Stimulated activated CD8-positive, alpha-beta memory T cell treated with anti-CD3 and anti-CD28 coated beads, Interleukin-4, amount 100 ng/mL, for 1 hour (primary cell): ENCODE measurements around the gene SUSD1.
"Not testable (repeated sequence)": the region's sequence is repeated elsewhere in the genome, so short reads cannot be mapped to it uniquely, and the experiment has no call there.

ENCODE experiments used
- DNase-seq, 2 donors: peaks; one replicate each; pipeline ENCODE4 v3.0.0-alpha.2; 2020; ENCODE audit warnings: low read depth in 2 of 2, low spot score in 1 of 2

SUSD1 gene

GRCh38 chr9:112132356-112132755 is 42.7 kb downstream of the SUSD1 start:
- DNase-seq, result no peak

- no peak for DNase-seq
Observed at GRCh38 chr9:112130997-112131396, 44.1 kb downstream of the SUSD1 start.

- no peak for DNase-seq
Observed at GRCh38 chr9:112130347-112130746, 44.8 kb downstream of the SUSD1 start.

- DNase-seq, result no peak
Observed at GRCh38 chr9:112129246-112129645, 45.9 kb downstream of the SUSD1 start.

GRCh38 chr9:112128399-112128798 is 46.7 kb downstream of the SUSD1 start:
- DNase-seq, result not testable (repeated sequence)

- DNase-seq, result no peak
Observed at GRCh38 chr9:112127281-112127680, 47.8 kb downstream of the SUSD1 start.

GRCh38 chr9:112125951-112126388 is 49.1 kb downstream of the SUSD1 start:
- no peak for DNase-seq

- no peak for DNase-seq
Observed at GRCh38 chr9:112124156-112124555, 50.9 kb downstream of the SUSD1 start.

GRCh38 chr9:112121633-112122032 is 53.5 kb downstream of the SUSD1 start:
- DNase-seq, result no peak

GRCh38 chr9:112120439-112120925 is 54.6 kb downstream of the SUSD1 start:
- DNase-seq, result no peak

GRCh38 chr9:112120030-112120341 is 55.1 kb downstream of the SUSD1 start:
- no peak for DNase-seq

GRCh38 chr9:112119225-112120029 is 55.7 kb downstream of the SUSD1 start:
- no peak for DNase-seq

- no peak for DNase-seq
Observed at GRCh38 chr9:112118009-112118408, 57.1 kb downstream of the SUSD1 start.

- no peak for DNase-seq
Observed at GRCh38 chr9:112115970-112116753, 58.9 kb downstream of the SUSD1 start.

GRCh38 chr9:112115109-112115508 is 60.0 kb downstream of the SUSD1 start:
- DNase-seq, result no peak

- no peak for DNase-seq
Observed at GRCh38 chr9:112112941-112113681, 62.0 kb downstream of the SUSD1 start.

GRCh38 chr9:112112519-112112918 is 62.6 kb downstream of the SUSD1 start:
- no peak for DNase-seq

- DNase-seq, result no peak
Observed at GRCh38 chr9:112111461-112111860, 63.6 kb downstream of the SUSD1 start.

- DNase-seq, result no peak
Observed at GRCh38 chr9:112110777-112111113, 64.4 kb downstream of the SUSD1 start.

- no peak for DNase-seq
Observed at GRCh38 chr9:112110094-112110776, 64.9 kb downstream of the SUSD1 start.

GRCh38 chr9:112104901-112105300 is 70.2 kb downstream of the SUSD1 start:
- no peak for DNase-seq
